Putamen (tissue), 1 donor: ENCODE results near the gene DERA.
"Not testable (repeated sequence)": the region's sequence is repeated elsewhere in the genome, so short reads cannot be mapped to it uniquely, and the experiment has no call there.

Experiments
- DNase-seq: peaks from one replicate; pipeline ENCODE4 v3.0.0-alpha.2; 2016; ENCODE audit warnings: low spot score

DERA gene

GRCh38 chr12:15963271-15963670, 52.1 kb downstream of the DERA start:
- DNase-seq: no peak

- no peak for DNase-seq
Measured at GRCh38 chr12:15966426-15966825, 55.3 kb downstream of the DERA start.

- not testable (repeated sequence) for DNase-seq
Measured at GRCh38 chr12:15967053-15967452, 55.9 kb downstream of the DERA start.

GRCh38 chr12:15971211-15971610, 60.1 kb downstream of the DERA start:
- no peak for DNase-seq

- DNase-seq: no peak
Measured at GRCh38 chr12:15972894-15973293, 61.8 kb downstream of the DERA start.

GRCh38 chr12:15977999-15978951, 67.1 kb downstream of the DERA start:
- no peak for DNase-seq

- DNase-seq: no peak
Measured at GRCh38 chr12:15979096-15980092, 68.3 kb downstream of the DERA start.

- no peak for DNase-seq
Measured at GRCh38 chr12:15982071-15982470, 70.9 kb downstream of the DERA start.

- DNase-seq: no peak
Measured at GRCh38 chr12:15982471-15982870, 71.3 kb downstream of the DERA start.

GRCh38 chr12:15982921-15983320, 71.8 kb downstream of the DERA start:
- no peak for DNase-seq

GRCh38 chr12:15984097-15984800, 73.1 kb downstream of the DERA start:
- DNase-seq: no peak

GRCh38 chr12:15984963-15985362, 73.8 kb downstream of the DERA start:
- no peak for DNase-seq

- no peak for DNase-seq
Measured at GRCh38 chr12:15987696-15988095, 76.6 kb downstream of the DERA start.

GRCh38 chr12:15988983-15989755, 78.0 kb downstream of the DERA start:
- DNase-seq: no peak

- DNase-seq: no peak
Measured at GRCh38 chr12:15995801-15996200, 84.7 kb downstream of the DERA start.

- DNase-seq: peak; percentile 12
Measured at GRCh38 chr12:15996254-15996653, 85.1 kb downstream of the DERA start.

GRCh38 chr12:15996948-15997347, 85.8 kb downstream of the DERA start:
- DNase-seq: no peak

- no peak for DNase-seq
Measured at GRCh38 chr12:15997910-15998309, 86.8 kb downstream of the DERA start.

- DNase-seq: no peak
Measured at GRCh38 chr12:16002880-16003279, 91.7 kb downstream of the DERA start.

GRCh38 chr12:16003460-16003859, 92.3 kb downstream of the DERA start:
- no peak for DNase-seq

- DNase-seq: no peak
Measured at GRCh38 chr12:16006752-16007151, 95.6 kb downstream of the DERA start.
